ENCODE data around the gene RAD9A.

Gene RAD9A

GRCh38 chr11:67442504-67443404, 51.0 kb downstream of the RAD9A start:
- Histone ChIP-seq H3K27ac (peak overlapping the region; percentile 52 to 98 (median 91)), H3K4me3 (peak overlapping the region; percentile 52 to 86 (median 79))

- H3K4me3 ChIP-seq, result no peak overlapping the region
- peak overlapping the region in 6 of 21 experiments; percentile 1 to 98 (median 92) for H3K27ac ChIP-seq
These were observed 53.7 kb downstream of the RAD9A start for GRCh38 chr11:67445515-67445914.
